ENCODE measurements around the gene TEF. TPM values are rescaled to one million over a fixed set of nuclear protein-coding genes. Genes with fewer than 3 reads are reported as not detected.

TEF gene
- total RNA-seq, 4 donors from 2014 or later = 11.6 to 25.5 (median 18.1) TPM

DNA sequence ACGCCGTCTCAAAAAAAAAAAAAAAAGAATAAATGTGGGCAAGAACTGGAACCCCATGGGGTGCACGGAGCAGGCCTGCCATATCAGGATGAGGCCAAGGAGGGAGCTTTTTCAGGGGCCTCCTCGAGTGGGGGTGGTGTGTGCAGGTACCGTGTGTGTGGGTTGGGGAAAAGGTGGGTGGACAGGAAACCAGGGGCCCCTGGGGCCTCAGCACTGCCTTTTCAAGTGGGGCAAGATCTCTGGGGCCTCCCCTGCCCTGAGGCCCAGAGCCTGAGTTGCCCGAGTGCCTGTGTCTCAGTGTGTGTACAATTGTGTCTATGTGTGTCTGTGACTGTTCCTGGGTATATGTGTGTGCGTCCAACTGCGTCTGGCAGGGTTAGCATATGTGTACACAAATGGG, 23.8 kb downstream of the TEF start:
- DNase-seq (ENCODE audit: low spot score) = no peak
- no peak for TF ChIP-seq CTCF (IDR thresholded peaks at IDR 0.05)
- no peak for ATAC-seq (ENCODE audit: low FRiP score)

GRCh38 chr22:41406410-41406809, 24.7 kb downstream of the TEF start:
- DNase-seq (ENCODE audit: low spot score) = no peak
- no peak for ATAC-seq (ENCODE audit: low FRiP score)
- TF ChIP-seq CTCF (IDR thresholded peaks at IDR 0.05) = no peak

DNA sequence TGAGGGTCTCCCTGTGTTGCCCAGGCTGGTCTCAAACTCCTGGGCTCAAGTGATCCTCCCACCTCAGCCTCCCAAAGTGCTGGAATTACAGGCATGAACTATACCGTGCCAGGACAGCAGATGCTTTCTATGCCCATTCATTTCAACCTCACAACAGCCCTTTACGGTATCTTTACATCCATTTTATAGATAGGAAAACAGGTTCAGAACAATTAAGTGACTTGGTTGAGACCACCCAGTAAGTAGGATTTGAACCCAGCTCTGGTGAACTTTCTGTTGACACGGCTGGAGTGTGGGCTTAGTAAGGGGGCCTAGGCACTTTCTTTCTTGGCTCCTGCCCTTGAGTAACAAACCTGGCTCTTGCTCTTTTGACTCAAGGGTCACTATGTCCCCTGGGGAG, 25.7 kb downstream of the TEF start:
- ATAC-seq (ENCODE audit: low FRiP score) (no peak), DNase-seq (ENCODE audit: low spot score) (no peak)
- TF ChIP-seq CTCF (IDR thresholded peaks at IDR 0.05) = no peak

DNA sequence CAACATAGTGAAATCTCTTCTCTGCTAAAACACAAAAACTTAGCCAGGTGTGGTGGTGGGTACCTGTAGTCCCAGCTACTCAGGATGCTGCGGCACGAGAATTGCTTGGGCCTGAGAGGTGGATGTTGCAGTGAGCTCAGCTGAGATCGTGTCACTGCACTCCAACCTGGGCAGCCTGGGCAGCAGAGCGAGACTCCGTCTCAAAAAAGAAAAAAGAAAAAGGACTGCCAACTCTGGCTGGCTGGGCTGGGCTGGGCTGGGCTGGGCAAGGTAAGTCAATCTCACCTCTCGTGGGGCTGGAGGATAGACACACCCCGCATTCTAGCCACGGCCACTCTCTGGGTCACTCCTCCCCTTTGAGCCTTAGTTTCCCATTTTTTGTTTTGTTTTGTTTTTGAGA, 26.9 kb downstream of the TEF start:
- DNase-seq (ENCODE audit: low spot score) = no peak
- TF ChIP-seq CTCF (IDR thresholded peaks at IDR 0.05) = no peak
- no peak for ATAC-seq (ENCODE audit: low FRiP score)

DNA sequence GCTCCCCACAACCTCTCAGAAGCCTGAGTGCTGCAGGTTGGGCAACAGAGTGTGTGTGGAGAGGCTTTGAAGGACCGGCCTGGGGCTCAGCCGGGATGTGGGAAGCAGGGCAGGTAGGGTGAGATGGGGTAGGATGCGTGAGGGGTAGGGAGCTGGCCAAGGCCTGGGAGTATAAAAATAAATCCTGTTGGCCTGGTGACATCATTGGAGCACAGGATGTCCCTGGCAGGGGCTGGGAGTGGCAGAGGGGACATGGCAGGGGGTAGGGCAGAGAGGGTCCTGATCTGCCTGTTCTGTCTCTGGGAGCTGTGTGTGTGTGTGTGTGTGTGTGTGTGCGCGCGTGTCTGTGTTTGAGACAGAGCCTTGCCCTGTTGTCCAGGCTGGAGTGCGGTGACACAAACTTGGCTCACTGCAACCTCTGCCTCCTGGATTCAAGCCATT, 28.6 kb downstream of the TEF start:
- DNase-seq (ENCODE audit: low spot score) (no peak), ATAC-seq (ENCODE audit: low FRiP score) (no peak)
- no peak for TF ChIP-seq CTCF (IDR thresholded peaks at IDR 0.05)

DNA sequence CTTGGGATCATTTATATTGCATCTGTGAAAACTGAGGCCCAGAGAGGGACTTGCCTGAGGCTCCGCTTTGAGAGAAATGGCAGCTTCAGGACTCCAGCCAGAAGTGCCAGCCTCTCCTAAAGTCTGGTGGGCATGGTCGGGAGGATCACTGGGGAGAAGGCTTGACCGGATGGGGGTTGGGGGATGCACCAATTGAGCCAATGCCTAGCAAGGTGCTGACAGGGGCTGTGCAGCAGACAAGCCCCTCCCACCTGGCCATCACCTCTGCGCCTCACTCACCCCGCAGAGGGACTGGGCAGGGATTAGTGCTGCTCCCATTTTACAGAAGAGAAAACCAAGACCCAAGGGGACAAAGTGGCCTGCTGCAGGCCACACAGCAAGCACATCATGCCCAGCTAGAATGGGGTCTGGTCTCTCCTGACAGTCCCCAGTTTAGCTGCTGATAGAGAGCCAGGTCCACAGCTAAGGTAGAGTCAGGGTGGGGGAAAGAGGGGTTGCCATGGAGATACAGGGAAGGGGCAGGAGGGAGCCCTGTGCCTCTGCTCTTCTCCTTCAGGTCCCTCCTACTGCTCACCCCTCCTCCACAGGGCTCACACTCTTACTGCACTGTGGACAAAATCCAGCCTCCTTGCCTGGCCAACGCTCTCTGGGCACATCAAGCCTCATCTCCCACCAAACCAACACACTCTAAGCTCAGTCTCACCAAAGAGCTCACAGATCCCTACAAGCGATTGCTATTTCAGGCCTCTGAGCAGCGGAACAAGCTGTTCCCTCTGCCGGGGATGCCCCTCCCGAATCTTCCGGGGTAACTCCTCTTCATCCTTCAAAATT, 29.5 kb downstream of the TEF start:
- no peak for DNase-seq (ENCODE audit: low spot score)
- ATAC-seq (ENCODE audit: low FRiP score) = no peak
- TF ChIP-seq CTCF (IDR thresholded peaks at IDR 0.05) = no peak

GRCh38 chr22:41415554-41415953, 33.8 kb downstream of the TEF start:
- no peak for TF ChIP-seq CTCF (IDR thresholded peaks at IDR 0.05)
- DNase-seq (ENCODE audit: low spot score) (no peak), ATAC-seq (ENCODE audit: low FRiP score) (no peak)

Data from omental fat pad (tissue), 4 donors.